Glutamatergic neuron (in vitro differentiated cells): ENCODE results near the gene MRC2. TPM values are rescaled to one million over a fixed set of nuclear protein-coding genes. Genes with fewer than 3 reads are reported as not detected.

ENCODE experiments used
- DNase-seq: peaks from one replicate; pipeline ENCODE4 v3.0.0; 2022
- H3K27ac Mint-ChIP-seq: one replicate; pipeline ENCODE4 v1.8.0; 2020; ENCODE audit warnings: mild to moderate bottlenecking, mixed read lengths, inconsistent platforms; ENCODE audit not compliant: unreplicated experiment
- H3K27me3 Mint-ChIP-seq: one replicate; pipeline ENCODE4 v1.8.0; 2020; ENCODE audit warnings: mild to moderate bottlenecking, moderate library complexity, mixed read lengths, inconsistent platforms; ENCODE audit not compliant: unreplicated experiment
- H3K36me3 Mint-ChIP-seq: one replicate; pipeline ENCODE4 v1.8.0; 2020; ENCODE audit warnings: mild to moderate bottlenecking, mixed read lengths, inconsistent platforms; ENCODE audit not compliant: unreplicated experiment
- H3K4me1 Mint-ChIP-seq: one replicate; pipeline ENCODE4 v1.8.0; 2020; ENCODE audit warnings: mild to moderate bottlenecking, low read depth, mixed read lengths, inconsistent platforms; ENCODE audit not compliant: unreplicated experiment
- H3K4me3 Mint-ChIP-seq: one replicate; pipeline ENCODE4 v1.8.0; 2020; ENCODE audit warnings: mild to moderate bottlenecking, mixed read lengths, inconsistent platforms; ENCODE audit not compliant: unreplicated experiment
- H3K9me3 Mint-ChIP-seq: one replicate; pipeline ENCODE4 v1.8.0; 2020; ENCODE audit warnings: mild to moderate bottlenecking, moderate library complexity, mixed read lengths, inconsistent platforms; ENCODE audit not compliant: unreplicated experiment
- total RNA-seq: library from RNA; stranded (reverse); fragmentation: NEBNext Ultra II Directional; extraction: Animal tissue kit (Norgen Biotek cat#: 25700); gene quantifications from one replicate; pipeline ENCODE4 v1.2.1, GENCODE V29; 2021; ENCODE audit not compliant: unreplicated experiment
- TF ChIP-seq, protein P1 (sequence below): fragments of 200-600 bp; sonication (generic); IDR thresholded peaks from one replicate; pipeline ENCODE4 v1.5.0; 2021; ENCODE audit not compliant: partially characterized antibody, unreplicated experiment

The MRC2 gene
- total RNA-seq, 1 donor from 2014 or later, result 24.0 TPM

DNA sequence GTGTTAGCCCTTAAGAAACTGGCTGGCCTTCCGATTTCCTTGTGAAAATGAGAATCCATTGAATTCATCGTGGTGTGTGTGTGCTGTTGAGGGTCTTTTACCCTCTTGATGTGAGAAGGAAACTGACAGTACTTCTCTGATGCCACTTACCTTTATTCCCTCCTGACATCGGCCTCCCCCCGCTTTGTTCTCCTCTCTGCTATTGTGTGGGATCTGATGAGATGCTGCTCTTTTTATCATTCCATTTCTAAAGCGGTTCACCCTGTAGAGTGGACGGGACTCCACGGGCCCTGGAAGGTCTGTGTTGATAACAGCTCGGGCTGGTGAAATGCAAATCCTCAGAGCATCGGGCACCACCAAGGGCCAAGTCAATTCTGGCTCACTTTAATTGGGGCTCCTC lies 110.8 kb downstream of the MRC2 start:
- DNase-seq, result no peak
- H3K4me1 Mint-ChIP-seq, result peaks cover 8% of the 10 kb centered on the region
- no peak overlapping the region for H3K4me3 Mint-ChIP-seq

DNA sequence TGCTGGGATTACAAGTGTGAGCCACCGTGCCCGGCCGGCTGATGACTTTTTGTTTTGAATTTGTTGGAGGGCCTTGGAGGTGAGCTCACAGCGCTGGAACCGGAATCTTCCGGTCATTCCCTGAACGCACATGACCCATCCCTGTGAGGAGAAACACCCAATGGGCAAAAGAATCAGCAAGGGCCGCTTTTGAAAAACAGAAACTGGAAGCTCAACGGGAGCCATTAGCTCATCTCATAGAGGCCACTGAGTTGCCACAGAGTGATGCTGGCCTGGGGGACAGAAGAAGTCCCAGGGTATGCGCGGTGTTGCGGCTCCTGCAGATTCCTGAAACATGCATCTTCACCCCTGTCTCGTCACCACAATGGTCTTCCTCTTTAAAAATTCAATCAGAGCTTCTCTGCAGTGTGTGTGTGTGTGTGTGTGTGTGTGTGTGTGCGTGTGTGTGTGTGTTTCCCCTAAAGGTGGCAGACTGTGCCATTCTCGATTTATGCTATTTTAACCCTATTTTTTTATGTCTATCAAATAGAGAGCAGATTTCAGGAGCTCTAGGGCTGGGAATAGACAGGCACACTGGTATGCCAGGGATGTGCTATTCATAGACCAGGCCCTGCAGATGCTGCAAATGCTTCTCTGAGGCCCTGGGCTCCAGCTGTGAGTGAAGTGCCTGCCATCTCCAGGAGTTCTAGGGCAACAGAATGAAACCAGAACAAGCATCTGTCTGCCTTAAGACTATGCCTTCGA lies 112.3 kb downstream of the MRC2 start:
- H3K4me3 Mint-ChIP-seq, result no peak overlapping the region

More for the DNA sequence above, 110.8 kb downstream of the MRC2 start:
- Mint-ChIP-seq H3K9me3 (no peaks in the 10 kb centered on the region), H3K36me3 (no peaks in the 10 kb centered on the region), H3K27ac (no peak overlapping the region), H3K27me3 (no peaks in the 10 kb centered on the region)
- TF ChIP-seq, protein P1, sequence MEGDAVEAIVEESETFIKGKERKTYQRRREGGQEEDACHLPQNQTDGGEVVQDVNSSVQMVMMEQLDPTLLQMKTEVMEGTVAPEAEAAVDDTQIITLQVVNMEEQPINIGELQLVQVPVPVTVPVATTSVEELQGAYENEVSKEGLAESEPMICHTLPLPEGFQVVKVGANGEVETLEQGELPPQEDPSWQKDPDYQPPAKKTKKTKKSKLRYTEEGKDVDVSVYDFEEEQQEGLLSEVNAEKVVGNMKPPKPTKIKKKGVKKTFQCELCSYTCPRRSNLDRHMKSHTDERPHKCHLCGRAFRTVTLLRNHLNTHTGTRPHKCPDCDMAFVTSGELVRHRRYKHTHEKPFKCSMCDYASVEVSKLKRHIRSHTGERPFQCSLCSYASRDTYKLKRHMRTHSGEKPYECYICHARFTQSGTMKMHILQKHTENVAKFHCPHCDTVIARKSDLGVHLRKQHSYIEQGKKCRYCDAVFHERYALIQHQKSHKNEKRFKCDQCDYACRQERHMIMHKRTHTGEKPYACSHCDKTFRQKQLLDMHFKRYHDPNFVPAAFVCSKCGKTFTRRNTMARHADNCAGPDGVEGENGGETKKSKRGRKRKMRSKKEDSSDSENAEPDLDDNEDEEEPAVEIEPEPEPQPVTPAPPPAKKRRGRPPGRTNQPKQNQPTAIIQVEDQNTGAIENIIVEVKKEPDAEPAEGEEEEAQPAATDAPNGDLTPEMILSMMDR, result no peak

DNA sequence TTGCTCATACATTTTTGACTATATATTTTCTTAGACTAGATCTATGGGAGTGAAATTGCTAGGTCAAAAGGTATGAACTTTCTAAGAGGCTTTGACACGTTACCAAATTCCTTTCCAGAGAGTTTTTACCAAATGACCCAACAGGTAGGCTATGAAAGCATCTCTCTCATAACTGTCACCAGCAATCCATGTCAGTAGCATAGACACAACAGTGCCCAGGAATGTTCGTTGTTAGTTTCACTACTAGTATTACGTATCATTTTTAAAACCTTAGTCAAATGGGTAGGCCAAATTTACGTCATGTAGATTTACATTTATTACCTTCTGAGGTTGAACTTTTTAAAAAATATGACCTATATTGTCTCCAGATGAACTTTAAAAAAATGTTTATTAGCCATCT lies 113.8 kb downstream of the MRC2 start:
- H3K27me3 Mint-ChIP-seq, result peaks cover 2% of the 10 kb centered on the region
- peaks cover 4% of the 10 kb centered on the region for H3K4me1 Mint-ChIP-seq
- H3K9me3 Mint-ChIP-seq, result no peaks in the 10 kb centered on the region
- DNase-seq, result no peak
- H3K27ac Mint-ChIP-seq, result no peak overlapping the region
- TF ChIP-seq, protein P1, result no peak
- no peak overlapping the region for H3K4me3 Mint-ChIP-seq
- no peaks in the 10 kb centered on the region for H3K36me3 Mint-ChIP-seq

More for the DNA sequence above, 112.3 kb downstream of the MRC2 start:
- Mint-ChIP-seq H3K27me3 (no peaks in the 10 kb centered on the region), H3K9me3 (no peaks in the 10 kb centered on the region), H3K36me3 (no peaks in the 10 kb centered on the region), H3K4me1 (peaks cover 10% of the 10 kb centered on the region), H3K27ac (no peak overlapping the region)
- TF ChIP-seq, protein P1, result no peak
- no peak for DNase-seq

Other genes with a start within 250 kb of the MRC2 start
- not detected for gene EFCAB3, start 247.1 kb upstream of the MRC2 start, total RNA-seq
- gene METTL2A, start 203.8 kb upstream of the MRC2 start, total RNA-seq, result 38.2 TPM
- gene TLK2, start 148.8 kb upstream of the MRC2 start, total RNA-seq, result 61.5 TPM
- gene MARCHF10, start 180.6 kb downstream of the MRC2 start, total RNA-seq, result not detected